GM18868 (cell line): ENCODE results near the gene UBE3B.
"Not testable (repeated sequence)": the region's sequence is repeated elsewhere in the genome, so short reads cannot be mapped to it uniquely, and the experiment has no call there.

Experiments used
- ATAC-seq: cut with Tn5 transposase; IDR thresholded peaks from one replicate; pipeline ENCODE4 v1.9.1; 2021; ENCODE audit warnings: mild to moderate bottlenecking, moderate library complexity; ENCODE audit not compliant: unreplicated experiment

UBE3B gene

GRCh38 chr12:109473006-109473405, 4.4 kb upstream of the UBE3B start:
- no peak for ATAC-seq

- ATAC-seq = not testable (repeated sequence)
These were observed 3.7 kb upstream of the UBE3B start for GRCh38 chr12:109473526-109474270.

GRCh38 chr12:109475121-109475520, 2.3 kb upstream of the UBE3B start:
- ATAC-seq = no peak

GRCh38 chr12:109475993-109476806, 1.2 kb upstream of the UBE3B start:
- ATAC-seq = no peak

- ATAC-seq = no peak
These were observed 638 bp upstream of the UBE3B start for GRCh38 chr12:109476807-109477184.

- ATAC-seq = no peak
These were observed 505 bp downstream of the UBE3B start for GRCh38 chr12:109477963-109478315.

GRCh38 chr12:109479761-109480160, 2.3 kb downstream of the UBE3B start:
- no peak for ATAC-seq

GRCh38 chr12:109480356-109480755, 2.9 kb downstream of the UBE3B start:
- ATAC-seq = no peak

GRCh38 chr12:109481863-109482262, 4.4 kb downstream of the UBE3B start:
- ATAC-seq = no peak

GRCh38 chr12:109482491-109482890, 5.1 kb downstream of the UBE3B start:
- ATAC-seq = no peak

GRCh38 chr12:109482894-109483293, 5.5 kb downstream of the UBE3B start:
- no peak for ATAC-seq

GRCh38 chr12:109483346-109483745, 5.9 kb downstream of the UBE3B start:
- no peak for ATAC-seq

- ATAC-seq = no peak
These were observed 7.8 kb downstream of the UBE3B start for GRCh38 chr12:109485201-109485600.

- no peak for ATAC-seq
These were observed 10.0 kb downstream of the UBE3B start for GRCh38 chr12:109487181-109488050.

GRCh38 chr12:109488051-109488665, 10.7 kb downstream of the UBE3B start:
- no peak for ATAC-seq

- no peak for ATAC-seq
These were observed 11.9 kb downstream of the UBE3B start for GRCh38 chr12:109489016-109489954.

GRCh38 chr12:109489955-109490565, 12.6 kb downstream of the UBE3B start:
- ATAC-seq = no peak

- no peak for ATAC-seq
These were observed 14.2 kb downstream of the UBE3B start for GRCh38 chr12:109491671-109492070.

GRCh38 chr12:109492371-109492770, 14.9 kb downstream of the UBE3B start:
- no peak for ATAC-seq
